Measurements from ENCODE around the gene CBX1. TPM values are rescaled to one million over a fixed set of nuclear protein-coding genes. Genes with fewer than 3 reads are reported as not detected.
A peak's percentile ranks its signal among the peaks of the same experiment; 100 is the strongest.
"Not testable (repeated sequence)": the region's sequence is repeated elsewhere in the genome, so short reads cannot be mapped to it uniquely, and the experiment has no call there.

CBX1 gene
- total RNA-seq, 2 donors from 2014 or later, result 35.0 to 43.7 TPM

- peak overlapping the region; percentile 48 to 55 for H3K4me3 ChIP-seq
- WGBS, result 10% methylated on average over 19 of the region's 19 CpGs
- no peak for DNase-seq (ENCODE audit: low spot score)
- H3K36me3 ChIP-seq, result no peaks in the 10 kb centered on the region
- intact Hi-C loops (cut with DNase I), result no loop called here
- H3K4me1 ChIP-seq (replicated peaks), result no peaks in the 10 kb centered on the region
- H3K27ac ChIP-seq, result no peak overlapping the region
- no peaks in the 10 kb centered on the region for H3K27me3 ChIP-seq (replicated peaks; ENCODE audit: insufficient read depth)
- TF ChIP-seq POLR2AphosphoS5 (IDR thresholded peaks at IDR 0.05), result no peak
- no peak for TF ChIP-seq POLR2A (IDR thresholded peaks at IDR 0.05)
- no peaks in the 10 kb centered on the region for H3K9me3 ChIP-seq
These were observed 63.4 kb downstream of the CBX1 start for GRCh38 chr17:48037838-48038323.

- peak; percentile 14 for TF ChIP-seq POLR2A (IDR thresholded peaks at IDR 0.05)
- peak; percentile 5 for TF ChIP-seq POLR2AphosphoS5 (IDR thresholded peaks at IDR 0.05)
- TF ChIP-seq, protein P1, sequence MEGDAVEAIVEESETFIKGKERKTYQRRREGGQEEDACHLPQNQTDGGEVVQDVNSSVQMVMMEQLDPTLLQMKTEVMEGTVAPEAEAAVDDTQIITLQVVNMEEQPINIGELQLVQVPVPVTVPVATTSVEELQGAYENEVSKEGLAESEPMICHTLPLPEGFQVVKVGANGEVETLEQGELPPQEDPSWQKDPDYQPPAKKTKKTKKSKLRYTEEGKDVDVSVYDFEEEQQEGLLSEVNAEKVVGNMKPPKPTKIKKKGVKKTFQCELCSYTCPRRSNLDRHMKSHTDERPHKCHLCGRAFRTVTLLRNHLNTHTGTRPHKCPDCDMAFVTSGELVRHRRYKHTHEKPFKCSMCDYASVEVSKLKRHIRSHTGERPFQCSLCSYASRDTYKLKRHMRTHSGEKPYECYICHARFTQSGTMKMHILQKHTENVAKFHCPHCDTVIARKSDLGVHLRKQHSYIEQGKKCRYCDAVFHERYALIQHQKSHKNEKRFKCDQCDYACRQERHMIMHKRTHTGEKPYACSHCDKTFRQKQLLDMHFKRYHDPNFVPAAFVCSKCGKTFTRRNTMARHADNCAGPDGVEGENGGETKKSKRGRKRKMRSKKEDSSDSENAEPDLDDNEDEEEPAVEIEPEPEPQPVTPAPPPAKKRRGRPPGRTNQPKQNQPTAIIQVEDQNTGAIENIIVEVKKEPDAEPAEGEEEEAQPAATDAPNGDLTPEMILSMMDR (IDR thresholded peaks at IDR 0.05), result peak in 1 of 4 experiments; percentile 64
- no peaks in the 10 kb centered on the region for H3K36me3 ChIP-seq
- no peaks in the 10 kb centered on the region for H3K27me3 ChIP-seq (replicated peaks; ENCODE audit: insufficient read depth)
- H3K27ac ChIP-seq, result peak within 1 kb of the TSS; percentile 64 to 67
- DNase-seq (ENCODE audit: low spot score), result peak; percentile 37
- under 1% methylated on average over 61 of the region's 73 CpGs for WGBS
- no peaks in the 10 kb centered on the region for H3K9me3 ChIP-seq
- peak within 1 kb of the TSS; percentile 48 to 55 for H3K4me3 ChIP-seq
- intact Hi-C loops (cut with DNase I), result no loop called here
- no peaks in the 10 kb centered on the region for H3K4me1 ChIP-seq (replicated peaks)
These were observed 64.0 kb downstream of the CBX1 start, which contains the start of gene COPZ2 for GRCh38 chr17:48037036-48037837. Gene COPZ2 (minus strand): TSS chr17:48037797. CDS start chr17:48037777, 20 bp downstream.

- H3K4me1 ChIP-seq (replicated peaks), result no peaks in the 10 kb centered on the region
- DNase-seq (ENCODE audit: low spot score), result no peak
- H3K36me3 ChIP-seq, result no peaks in the 10 kb centered on the region
- TF ChIP-seq POLR2A (IDR thresholded peaks at IDR 0.05), result no peak
- TF ChIP-seq POLR2AphosphoS5 (IDR thresholded peaks at IDR 0.05), result no peak
- TF ChIP-seq, protein P1 (IDR thresholded peaks at IDR 0.05), result no peak
- WGBS, result 66% methylated on average over 6 of the region's 6 CpGs
- peak overlapping the region in 1 of 2 donors; percentile 67 for H3K27ac ChIP-seq
- peak overlapping the region; percentile 48 to 55 for H3K4me3 ChIP-seq
- intact Hi-C loops (cut with DNase I), result no loop called here
- H3K9me3 ChIP-seq, result no peaks in the 10 kb centered on the region
- H3K27me3 ChIP-seq (replicated peaks; ENCODE audit: insufficient read depth), result no peaks in the 10 kb centered on the region
These were observed 64.6 kb downstream of the CBX1 start for GRCh38 chr17:48036693-48037035.

DNA sequence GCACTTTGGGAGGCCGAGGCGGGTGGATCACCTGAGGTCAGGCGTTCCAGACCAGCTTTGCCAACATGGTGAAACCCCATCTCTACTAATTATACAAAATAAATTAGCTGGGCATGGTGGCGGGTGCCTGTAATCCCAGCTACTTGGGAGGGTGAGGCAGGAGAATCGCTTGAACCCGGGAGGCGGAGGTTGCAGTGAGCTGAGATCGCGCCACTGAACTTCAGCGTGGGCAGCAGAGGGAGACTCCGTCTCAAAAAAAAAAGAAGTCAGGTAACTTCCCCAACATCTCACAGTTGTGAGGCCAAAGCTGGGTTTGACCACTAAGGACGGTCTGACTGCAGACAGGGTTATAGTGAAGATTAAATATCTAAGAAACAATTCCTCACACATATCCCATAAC is 66.5 kb downstream of the CBX1 start:
- H3K4me3 ChIP-seq; H3K4me1 ChIP-seq (replicated peaks); H3K36me3 ChIP-seq; H3K9me3 ChIP-seq; intact Hi-C loops (cut with DNase I); H3K27ac ChIP-seq; DNase-seq (ENCODE audit: low spot score); H3K27me3 ChIP-seq (replicated peaks; ENCODE audit: insufficient read depth): not testable (repeated sequence)
- WGBS, result 90% methylated on average over 12 of the region's 12 CpGs

DNA sequence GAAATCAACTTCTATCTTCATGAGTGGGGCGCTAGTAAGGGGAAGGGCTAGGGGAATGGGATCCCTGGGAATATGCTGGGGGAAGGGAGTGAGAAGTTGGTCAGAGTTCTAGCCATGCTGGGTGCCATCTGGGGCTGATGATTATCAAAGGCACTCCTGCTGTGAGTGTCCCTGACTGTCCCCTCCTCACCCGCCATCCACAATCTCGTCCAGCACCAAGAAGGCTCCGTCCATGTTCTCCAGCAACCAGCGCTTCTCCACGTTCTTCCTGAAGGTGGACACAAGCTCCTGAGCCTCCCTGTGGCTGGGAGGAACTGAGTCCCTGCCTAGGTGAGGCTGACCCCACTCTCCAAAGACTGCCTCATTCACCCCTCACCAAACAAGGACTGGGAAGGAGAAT is 69.3 kb downstream of the CBX1 start:
- H3K36me3 ChIP-seq, result no peaks in the 10 kb centered on the region
- TF ChIP-seq, protein P1 (IDR thresholded peaks at IDR 0.05), result no peak
- DNase-seq (ENCODE audit: low spot score), result no peak
- H3K27me3 ChIP-seq (replicated peaks; ENCODE audit: insufficient read depth), result no peaks in the 10 kb centered on the region
- no peaks in the 10 kb centered on the region for H3K9me3 ChIP-seq
- intact Hi-C loops (cut with DNase I), result no loop called here
- H3K27ac ChIP-seq, result no peak overlapping the region
- peaks cover under 1% of the 10 kb centered on the region for H3K4me1 ChIP-seq (replicated peaks)
- no peak overlapping the region for H3K4me3 ChIP-seq
- 85% methylated on average over 6 of the region's 6 CpGs for WGBS

- no peak for DNase-seq (ENCODE audit: low spot score)
- Histone ChIP-seq H3K9me3 (no peaks in the 10 kb centered on the region), H3K27me3 (replicated peaks; ENCODE audit: insufficient read depth) (no peaks in the 10 kb centered on the region), H3K36me3 (no peaks in the 10 kb centered on the region), H3K27ac (no peak overlapping the region), H3K4me1 (replicated peaks) (peaks cover 15% of the 10 kb centered on the region), H3K4me3 (no peak overlapping the region)
- 40% methylated on average over 5 of the region's 5 CpGs for whole genome bisulfite sequencing
- TF ChIP-seq, protein P1 (IDR thresholded peaks at IDR 0.05), result no peak
- TF ChIP-seq POLR2A (IDR thresholded peaks at IDR 0.05) (no peak), POLR2AphosphoS5 (IDR thresholded peaks at IDR 0.05) (no peak)
- intact Hi-C loops (cut with DNase I), result no loop called here
These were observed 70.7 kb downstream of the CBX1 start for GRCh38 chr17:48030531-48030930.

Data from prostate gland (tissue), 2 donors.